B cell (primary cell): ENCODE measurements around the gene ATP13A5. TPM values are rescaled to one million over a fixed set of nuclear protein-coding genes. Genes with fewer than 3 reads are reported as not detected.

ENCODE experiments used
- ATAC-seq: fragments of 200-7000 bp; cut with Tn5 transposase; one replicate; pipeline ENCODE4 v1.10.0; 2021; ENCODE audit warnings: low read depth, mild to moderate bottlenecking, moderate number of reproducible peaks, moderate library complexity
- CTCF ChIA-PET: fragments of 350-600 bp; sonication (Branson Sonifier 250); formaldehyde crosslinking; loops from one replicate; lab custom pipeline; 2021; ENCODE audit warnings: antibody characterized with exemption, inconsistent platforms; lab: Charles Lee
- POLR2A ChIA-PET: fragments of 350-600 bp; sonication (Branson Sonifier 250); formaldehyde crosslinking; loops from one replicate; lab custom pipeline; 2021; ENCODE audit warnings: antibody characterized with exemption; lab: Charles Lee
- DNase-seq: peaks from one replicate; pipeline ENCODE4 v3.0.0; 2013
- H2AFZ ChIP-seq: 2 replicates; pipeline ENCODE4 v1.6.1; 2012; ENCODE audit warnings: mild to moderate bottlenecking, low read depth, low read length; ENCODE audit not compliant: insufficient read depth, poor library complexity, severe bottlenecking
- H3K27ac ChIP-seq, 2 donors: 1 replicate in 1 of 2; 2 replicates in 1 of 2; pipeline ENCODE4 v1.5.1; 2012 to 2013; ENCODE audit warnings: low read length in 2 of 2, mild to moderate bottlenecking in 2 of 2, moderate library complexity in 1 of 2
- H3K27me3 ChIP-seq, 4 experiments: fragments of 200-600 bp in 1 of 4; sonication (generic) in 1 of 4; replicated peaks in 1 of 4; 1 replicate in 2 of 4; 2 replicates in 2 of 4; pipeline versions ENCODE4 v1.6.1 to v1.7.0; 2013 to 2016; ENCODE audit warnings: low read length in 3 of 4, mild to moderate bottlenecking in 2 of 4, mixed read lengths in 1 of 4, moderate library complexity in 1 of 4; ENCODE audit not compliant: insufficient read depth in 4 of 4, control insufficient read depth in 3 of 4; ENCODE audit errors: control extremely low read depth in 1 of 4
- H3K36me3 ChIP-seq, 2 experiments: replicated peaks in 1 of 2; 1 replicate in 1 of 2; 2 replicates in 1 of 2; pipeline versions ENCODE4 v1.6.1 to v1.7.1; 2013; ENCODE audit warnings: low read length in 1 of 2; ENCODE audit not compliant: insufficient read depth in 2 of 2, control insufficient read depth in 1 of 2; ENCODE audit errors: control extremely low read depth in 1 of 2, extremely low read depth in 1 of 2
- H3K4me1 ChIP-seq, 2 donors: fragments of 200-600 bp in 1 of 2; sonication (generic) in 1 of 2; 1 replicate in 1 of 2; 2 replicates in 1 of 2; pipeline versions ENCODE4 v1.5.1 to v1.6.1; 2013 to 2017; ENCODE audit warnings: low read length in 2 of 2; ENCODE audit not compliant: control insufficient read depth in 2 of 2, insufficient read depth in 2 of 2
- H3K4me2 ChIP-seq: replicated peaks from 2 replicates; pipeline ENCODE3; 2012; ENCODE audit warnings: mild to moderate bottlenecking, low read depth, low read length; ENCODE audit not compliant: poor library complexity, severe bottlenecking
- H3K4me3 ChIP-seq, 5 experiments: fragments of 200-600 bp in 1 of 5; sonication (generic) in 1 of 5; 1 replicate in 3 of 5; 2 replicates in 2 of 5; pipeline versions ENCODE4 v1.5.1 to v1.7.0; 2011 to 2016; ENCODE audit warnings: low read length in 4 of 5, mild to moderate bottlenecking in 4 of 5, low read depth in 2 of 5, control low read depth in 1 of 5, moderate library complexity in 1 of 5; ENCODE audit not compliant: insufficient read depth in 1 of 5; ENCODE audit errors: control extremely low read depth in 1 of 5, extremely low read depth in 1 of 5
- H3K79me2 ChIP-seq: fragments of 200-600 bp; sonication (generic); one replicate; pipeline ENCODE4 v1.6.0; 2016; ENCODE audit warnings: low read length; ENCODE audit not compliant: control insufficient read depth, insufficient read depth
- H3K9ac ChIP-seq: fragments of 200-600 bp; sonication (generic); 2 replicates; pipeline ENCODE4 v1.6.1; 2017; ENCODE audit warnings: mild to moderate bottlenecking, low read length, moderate library complexity
- H3K9me3 ChIP-seq, 3 donors: one replicate each; pipeline versions ENCODE4 v1.6.1 to v1.7.1; 2013; ENCODE audit warnings: low read length in 2 of 3; ENCODE audit not compliant: control insufficient read depth in 2 of 3, insufficient read depth in 1 of 3; ENCODE audit errors: control extremely low read depth in 1 of 3
- H4K20me1 ChIP-seq: 2 replicates; pipeline ENCODE4 v1.6.0; 2012; ENCODE audit warnings: mild to moderate bottlenecking, low read length; ENCODE audit not compliant: insufficient read depth, control insufficient read depth, poor library complexity, severe bottlenecking
- H3K27ac Mint-ChIP-seq: one replicate; pipeline ENCODE4 v1.8.0; 2021; ENCODE audit warnings: mixed read lengths
- H3K27me3 Mint-ChIP-seq: one replicate; pipeline ENCODE4 v1.8.0; 2021; ENCODE audit warnings: mixed read lengths
- H3K4me1 Mint-ChIP-seq: one replicate; pipeline ENCODE4 v1.8.0; 2021; ENCODE audit warnings: mixed read lengths
- H3K4me3 Mint-ChIP-seq: one replicate; pipeline ENCODE4 v1.8.0; 2021; ENCODE audit warnings: mixed read lengths
- H3K9me3 Mint-ChIP-seq: one replicate; pipeline ENCODE4 v1.8.0; 2022; ENCODE audit warnings: mixed read lengths; ENCODE audit not compliant: insufficient read depth
- CTCF ChIP-seq: fragments of 200-600 bp; IDR thresholded peaks from one replicate; pipeline ENCODE4 v1.8.0; 2022; ENCODE audit warnings: antibody characterized with exemption, mild to moderate bottlenecking
- EZH2 ChIP-seq: IDR thresholded peaks from 2 replicates; pipeline ENCODE4 v1.6.1; 2012; ENCODE audit warnings: borderline replicate concordance, low read depth, mild to moderate bottlenecking, moderate library complexity, low read length; ENCODE audit not compliant: insufficient read depth, poor library complexity, severe bottlenecking
- WGBS: methylation state at CpG from one replicate; pipeline ENCODE4 v1.1.5; 2013; ENCODE audit warnings: missing lambda C conversion rate; ENCODE audit not compliant: insufficient coverage; 5-methylcytosine and 5-hydroxymethylcytosine counted together
- intact Hi-C: fragments of 100-400 bp; cut with micrococcal nuclease; formaldehyde crosslinking; loops from one replicate; pipeline ENCODE4 v1.10.0; 2022
- polyA plus RNA-seq: library from polyadenylated mRNA; depleted of rRNA; stranded (reverse); fragments of >200 nt; gene quantifications from 2 replicates; pipeline ENCODE4 v1.2.3, GENCODE V29; 2012
- total RNA-seq, 2 donors: library from RNA; stranded (reverse); fragments of 120-200 nt in 1 of 2; gene quantifications; 1 replicate in 1 of 2; 2 replicates in 1 of 2; pipeline versions ENCODE4 v1.2.3 to v1.2.4, GENCODE V29; 2013 to 2022

ATP13A5 gene
- total and polyA plus RNA-seq, 2 donors (not counting 1 experiment from before 2014, with no cell fraction given), result 0.12 TPM; not detected in 1

GRCh38 chr3:193389335-193389734, 10.8 kb upstream of the ATP13A5 start:
- H3K4me3 Mint-ChIP-seq, result no peak overlapping the region
- Histone ChIP-seq H3K36me3 (no peaks in the 10 kb centered on the region), H3K27ac (no peak overlapping the region), H4K20me1 (no peaks in the 10 kb centered on the region), H3K9me3 (peaks cover 0 to 3% (median 0%) of the 10 kb centered on the region in 3 donors), H2AFZ (no peak overlapping the region), H3K4me3 (no peak overlapping the region), H3K4me1 (no peaks in the 10 kb centered on the region), H3K9ac (no peak overlapping the region), H3K27me3 (no peaks in the 10 kb centered on the region), H3K4me2 (no peak overlapping the region), H3K79me2 (no peaks in the 10 kb centered on the region)
- H3K27me3 Mint-ChIP-seq, result peaks cover 19% of the 10 kb centered on the region
- ChIA-PET POLR2A (no interaction called here), CTCF (no interaction called here)
- no peaks in the 10 kb centered on the region for H3K4me1 Mint-ChIP-seq
- TF ChIP-seq CTCF, result no peak
- no peak for TF ChIP-seq EZH2
- no peak for ATAC-seq
- no peaks in the 10 kb centered on the region for H3K9me3 Mint-ChIP-seq
- WGBS, result 67% methylated on average over 1 of the region's 2 CpGs
- DNase-seq, result no peak
- H3K27ac Mint-ChIP-seq, result no peak overlapping the region
- intact Hi-C loops, result no loop called here

- no peak overlapping the region for H2AFZ ChIP-seq
- H3K9me3 Mint-ChIP-seq, result no peaks in the 10 kb centered on the region
- no peaks in the 10 kb centered on the region for H3K36me3 ChIP-seq
- H3K4me1 Mint-ChIP-seq, result no peaks in the 10 kb centered on the region
- no peaks in the 10 kb centered on the region for H3K79me2 ChIP-seq
- H3K4me1 ChIP-seq, result no peaks in the 10 kb centered on the region
- CTCF ChIA-PET, result no interaction called here
- WGBS, result 83% methylated on average over 5 of the region's 6 CpGs
- no peak overlapping the region for H3K27ac ChIP-seq
- no peak overlapping the region for H3K4me3 Mint-ChIP-seq
- H3K9me3 ChIP-seq, result peaks cover 0 to 3% (median 0%) of the 10 kb centered on the region in 3 donors
- H3K27ac Mint-ChIP-seq, result no peak overlapping the region
- POLR2A ChIA-PET, result no interaction called here
- H4K20me1 ChIP-seq, result no peaks in the 10 kb centered on the region
- DNase-seq (no peak), ATAC-seq (no peak)
- no peaks in the 10 kb centered on the region for H3K27me3 ChIP-seq
- H3K27me3 Mint-ChIP-seq, result peaks cover 20% of the 10 kb centered on the region
- no peak overlapping the region for H3K4me3 ChIP-seq
- TF ChIP-seq CTCF (no peak), EZH2 (no peak)
- intact Hi-C loops, result no loop called here
- H3K4me2 ChIP-seq, result no peak overlapping the region
- no peak overlapping the region for H3K9ac ChIP-seq
These were observed 9.8 kb upstream of the ATP13A5 start for GRCh38 chr3:193388361-193388760.
